Neural cell (in vitro differentiated cells): Measurements from ENCODE around the gene IL17RB. TPM values are rescaled to one million over a fixed set of nuclear protein-coding genes. Genes with fewer than 3 reads are reported as not detected.

ENCODE experiments used
- H2AFZ ChIP-seq: fragments of 200-600, 300-800 bp; sonication (generic), shearing (Covaris generic); 2 replicates; pipeline ENCODE4 v1.6.0; 2014; ENCODE audit warnings: low read depth, mild to moderate bottlenecking, antibody characterized with exemption, low read length, moderate library complexity
- H3F3A ChIP-seq: fragments of 200-600 bp; shearing (Covaris generic); 2 replicates; pipeline ENCODE4 v1.6.1; 2016; ENCODE audit warnings: mild to moderate bottlenecking, moderate library complexity, mixed read lengths, antibody characterized with exemption, low read length; ENCODE audit not compliant: insufficient read depth, poor library complexity, severe bottlenecking
- H3K27ac ChIP-seq: fragments of 200-600, 300-800 bp; sonication (generic), shearing (Covaris generic); 2 replicates; pipeline ENCODE4 v1.5.1; 2014; ENCODE audit warnings: mild to moderate bottlenecking, low read length, moderate library complexity
- H3K27me3 ChIP-seq: fragments of 300-800, 200-600 bp; sonication (generic), shearing (Covaris generic); 2 replicates; pipeline ENCODE4 v1.6.0; 2014; ENCODE audit warnings: mild to moderate bottlenecking, low read depth, low read length, moderate library complexity; ENCODE audit not compliant: insufficient read depth
- H3K36me3 ChIP-seq: fragments of 300-800, 200-600 bp; sonication (generic), shearing (Covaris generic); 2 replicates; pipeline ENCODE4 v1.5.1; 2014; ENCODE audit warnings: mild to moderate bottlenecking, antibody characterized with exemption, low read length, moderate library complexity; ENCODE audit not compliant: insufficient read depth
- H3K4me2 ChIP-seq: fragments of 300-800, 200-600 bp; sonication (generic), shearing (Covaris generic); 2 replicates; pipeline ENCODE4 v1.6.0; 2014; ENCODE audit warnings: mild to moderate bottlenecking, low read length
- H3K4me3 ChIP-seq: fragments of 300-800, 200-600 bp; sonication (generic), shearing (Covaris generic); 2 replicates; pipeline ENCODE4 v1.5.1; 2014; ENCODE audit warnings: mild to moderate bottlenecking, low read length, moderate library complexity
- H3K79me2 ChIP-seq: fragments of 200-600 bp; shearing (Covaris generic); replicated peaks from 2 replicates; pipeline ENCODE4 v1.6.0; 2014; ENCODE audit warnings: mild to moderate bottlenecking, low read length, moderate library complexity; ENCODE audit not compliant: insufficient read depth
- H3K9ac ChIP-seq: fragments of 300-800, 200-600 bp; sonication (generic), shearing (Covaris generic); 2 replicates; pipeline ENCODE4 v1.6.1; 2016; ENCODE audit warnings: mild to moderate bottlenecking, low read length, mixed read lengths
- H3K9me2 ChIP-seq: fragments of 200-600 bp; shearing (Covaris generic); 2 replicates; pipeline ENCODE4 v1.6.1; 2016; ENCODE audit warnings: mild to moderate bottlenecking, low read length, mixed read lengths; ENCODE audit not compliant: insufficient read depth
- H3K9me3 ChIP-seq: fragments of 200-600, 300-800 bp; sonication (generic), shearing (Covaris generic); 2 replicates; pipeline ENCODE4 v1.6.1; 2016; ENCODE audit warnings: mild to moderate bottlenecking, mixed run types, low read length, moderate library complexity, mixed read lengths
- H4K20me1 ChIP-seq: fragments of 200-600 bp; shearing (Covaris generic); 2 replicates; pipeline ENCODE4 v1.6.1; 2016; ENCODE audit warnings: mild to moderate bottlenecking, mixed run types; ENCODE audit not compliant: insufficient read depth
- EP300 ChIP-seq: fragments of 450-650 bp; conservative IDR thresholded peaks from 2 replicates; pipeline ENCODE4 v1.6.1; 2014; ENCODE audit warnings: antibody characterized with exemption, mild to moderate bottlenecking, moderate library complexity; ENCODE audit not compliant: poor library complexity, severe bottlenecking
- EZH2 ChIP-seq: fragments of 200-600, 300-800 bp; shearing (Covaris generic), sonication (generic); IDR thresholded peaks from 2 replicates; pipeline ENCODE4 v1.6.1; 2014; ENCODE audit warnings: antibody characterized with exemption, low read length, borderline replicate concordance, mild to moderate bottlenecking; ENCODE audit not compliant: insufficient read depth, poor library complexity, severe bottlenecking
- MXI1 ChIP-seq: fragments of 450-650 bp; conservative IDR thresholded peaks from 2 replicates; pipeline ENCODE4 v1.6.1; 2014; ENCODE audit warnings: antibody characterized with exemption, mild to moderate bottlenecking; ENCODE audit not compliant: poor library complexity, severe bottlenecking
- POLR2AphosphoS5 ChIP-seq: IDR thresholded peaks from 2 replicates; pipeline ENCODE4 v1.6.1; 2012
- RAD21 ChIP-seq: fragments of 450-650 bp; conservative IDR thresholded peaks from 2 replicates; pipeline ENCODE4 v1.6.1; 2014; ENCODE audit warnings: antibody characterized with exemption, mild to moderate bottlenecking, moderate library complexity
- SMC3 ChIP-seq: fragments of 450-650 bp; conservative IDR thresholded peaks from 2 replicates; pipeline ENCODE4 v1.6.1; 2014; ENCODE audit warnings: antibody characterized with exemption, mild to moderate bottlenecking, moderate library complexity; ENCODE audit not compliant: poor library complexity
- TAF1 ChIP-seq: IDR thresholded peaks from 2 replicates; pipeline ENCODE4 v1.6.1; 2012; ENCODE audit warnings: low read depth
- polyA plus RNA-seq: library from polyadenylated mRNA; depleted of rRNA; stranded (reverse); fragments of >200 nt; gene quantifications from 2 replicates; pipeline ENCODE4 v1.2.3, GENCODE V29; 2014
- TF ChIP-seq, protein P1 (sequence below): IDR thresholded peaks from 2 replicates; pipeline ENCODE4 v1.6.1; 2012; ENCODE audit warnings: borderline replicate concordance
- TF ChIP-seq, protein P2 (sequence below): fragments of 450-650 bp; IDR thresholded peaks from 2 replicates; pipeline ENCODE4 v1.5.1; 2014; ENCODE audit warnings: antibody characterized with exemption, mild to moderate bottlenecking, moderate library complexity; ENCODE audit not compliant: poor library complexity, severe bottlenecking

Gene IL17RB
- polyA plus RNA-seq, 1 donor from 2014 or later = 0.83 TPM

DNA sequence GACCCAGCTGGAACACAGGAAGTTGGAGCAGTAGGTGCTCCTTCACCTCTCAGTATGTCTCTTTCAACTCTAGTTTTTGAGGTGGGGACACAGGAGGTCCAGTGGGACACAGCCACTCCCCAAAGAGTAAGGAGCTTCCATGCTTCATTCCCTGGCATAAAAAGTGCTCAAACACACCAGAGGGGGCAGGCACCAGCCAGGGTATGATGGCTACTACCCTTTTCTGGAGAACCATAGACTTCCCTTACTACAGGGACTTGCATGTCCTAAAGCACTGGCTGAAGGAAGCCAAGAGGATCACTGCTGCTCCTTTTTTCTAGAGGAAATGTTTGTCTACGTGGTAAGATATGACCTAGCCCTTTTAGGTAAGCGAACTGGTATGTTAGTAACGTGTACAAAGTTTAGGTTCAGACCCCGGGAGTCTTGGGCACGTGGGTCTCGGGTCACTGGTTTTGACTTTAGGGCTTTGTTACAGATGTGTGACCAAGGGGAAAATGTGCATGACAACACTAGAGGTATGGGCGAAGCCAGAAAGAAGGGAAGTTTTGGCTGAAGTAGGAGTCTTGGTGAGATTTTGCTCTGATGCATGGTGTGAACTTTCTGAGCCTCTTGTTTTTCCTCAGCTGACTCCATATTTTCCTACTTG, 11.9 kb downstream of the IL17RB start:
- H2AFZ ChIP-seq = no peak overlapping the region
- H3K9me2 ChIP-seq = no peaks in the 10 kb centered on the region
- H3K27me3 ChIP-seq = no peaks in the 10 kb centered on the region
- TF ChIP-seq MXI1 = no peak
- H3K4me2 ChIP-seq = no peak overlapping the region
- H3K9me3 ChIP-seq = no peaks in the 10 kb centered on the region
- H3K27ac ChIP-seq = no peak overlapping the region
- H4K20me1 ChIP-seq = no peaks in the 10 kb centered on the region
- H3K79me2 ChIP-seq = no peaks in the 10 kb centered on the region
- no peaks in the 10 kb centered on the region for H3K36me3 ChIP-seq
- no peaks in the 10 kb centered on the region for H3F3A ChIP-seq
- no peak overlapping the region for H3K9ac ChIP-seq
- H3K4me3 ChIP-seq = no peak overlapping the region

DNA sequence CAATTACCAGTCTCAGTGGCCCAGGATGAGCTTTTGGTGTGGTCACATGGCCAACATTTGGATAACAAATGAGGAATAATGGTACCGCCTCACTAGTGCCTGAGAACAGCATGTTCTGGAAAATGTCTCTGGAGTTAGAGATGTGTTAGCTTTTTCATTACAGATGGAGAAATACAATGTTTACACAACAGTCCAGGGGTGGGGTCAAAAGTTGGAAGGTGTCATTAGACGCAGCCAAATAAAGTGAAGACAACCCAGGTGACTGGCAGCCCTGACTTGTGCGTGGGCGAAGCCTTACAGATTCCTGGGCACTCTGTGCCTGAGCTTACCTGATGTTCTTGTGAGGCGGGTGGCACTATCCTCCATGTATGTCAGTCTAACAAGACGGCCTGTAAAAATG, 12.8 kb downstream of the IL17RB start:
- no peaks in the 10 kb centered on the region for H3K9me2 ChIP-seq

More for the DNA sequence above, 12.8 kb downstream of the IL17RB start:
- Histone ChIP-seq H4K20me1 (no peaks in the 10 kb centered on the region), H3K27ac (no peak overlapping the region), H3K9ac (no peak overlapping the region), H3F3A (no peaks in the 10 kb centered on the region), H3K9me3 (no peaks in the 10 kb centered on the region), H3K27me3 (no peaks in the 10 kb centered on the region), H3K4me3 (no peak overlapping the region), H2AFZ (no peak overlapping the region), H3K79me2 (no peaks in the 10 kb centered on the region), H3K36me3 (no peaks in the 10 kb centered on the region), H3K4me2 (no peak overlapping the region)
- TF ChIP-seq, protein P1, sequence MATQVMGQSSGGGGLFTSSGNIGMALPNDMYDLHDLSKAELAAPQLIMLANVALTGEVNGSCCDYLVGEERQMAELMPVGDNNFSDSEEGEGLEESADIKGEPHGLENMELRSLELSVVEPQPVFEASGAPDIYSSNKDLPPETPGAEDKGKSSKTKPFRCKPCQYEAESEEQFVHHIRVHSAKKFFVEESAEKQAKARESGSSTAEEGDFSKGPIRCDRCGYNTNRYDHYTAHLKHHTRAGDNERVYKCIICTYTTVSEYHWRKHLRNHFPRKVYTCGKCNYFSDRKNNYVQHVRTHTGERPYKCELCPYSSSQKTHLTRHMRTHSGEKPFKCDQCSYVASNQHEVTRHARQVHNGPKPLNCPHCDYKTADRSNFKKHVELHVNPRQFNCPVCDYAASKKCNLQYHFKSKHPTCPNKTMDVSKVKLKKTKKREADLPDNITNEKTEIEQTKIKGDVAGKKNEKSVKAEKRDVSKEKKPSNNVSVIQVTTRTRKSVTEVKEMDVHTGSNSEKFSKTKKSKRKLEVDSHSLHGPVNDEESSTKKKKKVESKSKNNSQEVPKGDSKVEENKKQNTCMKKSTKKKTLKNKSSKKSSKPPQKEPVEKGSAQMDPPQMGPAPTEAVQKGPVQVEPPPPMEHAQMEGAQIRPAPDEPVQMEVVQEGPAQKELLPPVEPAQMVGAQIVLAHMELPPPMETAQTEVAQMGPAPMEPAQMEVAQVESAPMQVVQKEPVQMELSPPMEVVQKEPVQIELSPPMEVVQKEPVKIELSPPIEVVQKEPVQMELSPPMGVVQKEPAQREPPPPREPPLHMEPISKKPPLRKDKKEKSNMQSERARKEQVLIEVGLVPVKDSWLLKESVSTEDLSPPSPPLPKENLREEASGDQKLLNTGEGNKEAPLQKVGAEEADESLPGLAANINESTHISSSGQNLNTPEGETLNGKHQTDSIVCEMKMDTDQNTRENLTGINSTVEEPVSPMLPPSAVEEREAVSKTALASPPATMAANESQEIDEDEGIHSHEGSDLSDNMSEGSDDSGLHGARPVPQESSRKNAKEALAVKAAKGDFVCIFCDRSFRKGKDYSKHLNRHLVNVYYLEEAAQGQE = no peak
- TF ChIP-seq POLR2AphosphoS5 (no peak), EZH2 (no peak), SMC3 (no peak), EP300 (no peak), RAD21 (no peak), MXI1 (no peak), TAF1 (no peak)
- TF ChIP-seq, protein P2, sequence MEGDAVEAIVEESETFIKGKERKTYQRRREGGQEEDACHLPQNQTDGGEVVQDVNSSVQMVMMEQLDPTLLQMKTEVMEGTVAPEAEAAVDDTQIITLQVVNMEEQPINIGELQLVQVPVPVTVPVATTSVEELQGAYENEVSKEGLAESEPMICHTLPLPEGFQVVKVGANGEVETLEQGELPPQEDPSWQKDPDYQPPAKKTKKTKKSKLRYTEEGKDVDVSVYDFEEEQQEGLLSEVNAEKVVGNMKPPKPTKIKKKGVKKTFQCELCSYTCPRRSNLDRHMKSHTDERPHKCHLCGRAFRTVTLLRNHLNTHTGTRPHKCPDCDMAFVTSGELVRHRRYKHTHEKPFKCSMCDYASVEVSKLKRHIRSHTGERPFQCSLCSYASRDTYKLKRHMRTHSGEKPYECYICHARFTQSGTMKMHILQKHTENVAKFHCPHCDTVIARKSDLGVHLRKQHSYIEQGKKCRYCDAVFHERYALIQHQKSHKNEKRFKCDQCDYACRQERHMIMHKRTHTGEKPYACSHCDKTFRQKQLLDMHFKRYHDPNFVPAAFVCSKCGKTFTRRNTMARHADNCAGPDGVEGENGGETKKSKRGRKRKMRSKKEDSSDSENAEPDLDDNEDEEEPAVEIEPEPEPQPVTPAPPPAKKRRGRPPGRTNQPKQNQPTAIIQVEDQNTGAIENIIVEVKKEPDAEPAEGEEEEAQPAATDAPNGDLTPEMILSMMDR = no peak
